Large intestine (tissue), 1 donor: ENCODE data around the gene NOX1. TPM values are rescaled to one million over a fixed set of nuclear protein-coding genes. Genes with fewer than 3 reads are reported as not detected.

Source experiments
- polyA plus RNA-seq: library from polyadenylated mRNA; unstranded; fragments of 120-200 nt; gene quantifications from one replicate; pipeline ENCODE4 v1.2.1, GENCODE V29; 2013

NOX1 gene
- polyA plus RNA-seq, 1 donor = 1.8 TPM

Other genes with a start within 250 kb of the NOX1 start
- 115 TPM for gene TSPAN6, start 237.6 kb downstream of the NOX1 start, polyA plus RNA-seq
- 6.1 TPM for gene SRPX2, start 230.2 kb downstream of the NOX1 start, polyA plus RNA-seq
- gene SYTL4, start 142.2 kb downstream of the NOX1 start, polyA plus RNA-seq = 6.0 TPM
- gene CSTF2, start 54.0 kb downstream of the NOX1 start, polyA plus RNA-seq = 18.0 TPM
- 8.8 TPM for gene XKRX, start 54.6 kb upstream of the NOX1 start, polyA plus RNA-seq
- 0.21 TPM for gene ARL13A, start 95.3 kb upstream of the NOX1 start, polyA plus RNA-seq
- 14.4 TPM for gene TRMT2B, start 177.8 kb upstream of the NOX1 start, polyA plus RNA-seq
- 7.5 TPM for gene TMEM35A, start 204.5 kb upstream of the NOX1 start, polyA plus RNA-seq
- 4.5 TPM for gene CENPI, start 223.8 kb upstream of the NOX1 start, polyA plus RNA-seq